ENCODE data around the gene UQCR11.

The UQCR11 gene

DNA sequence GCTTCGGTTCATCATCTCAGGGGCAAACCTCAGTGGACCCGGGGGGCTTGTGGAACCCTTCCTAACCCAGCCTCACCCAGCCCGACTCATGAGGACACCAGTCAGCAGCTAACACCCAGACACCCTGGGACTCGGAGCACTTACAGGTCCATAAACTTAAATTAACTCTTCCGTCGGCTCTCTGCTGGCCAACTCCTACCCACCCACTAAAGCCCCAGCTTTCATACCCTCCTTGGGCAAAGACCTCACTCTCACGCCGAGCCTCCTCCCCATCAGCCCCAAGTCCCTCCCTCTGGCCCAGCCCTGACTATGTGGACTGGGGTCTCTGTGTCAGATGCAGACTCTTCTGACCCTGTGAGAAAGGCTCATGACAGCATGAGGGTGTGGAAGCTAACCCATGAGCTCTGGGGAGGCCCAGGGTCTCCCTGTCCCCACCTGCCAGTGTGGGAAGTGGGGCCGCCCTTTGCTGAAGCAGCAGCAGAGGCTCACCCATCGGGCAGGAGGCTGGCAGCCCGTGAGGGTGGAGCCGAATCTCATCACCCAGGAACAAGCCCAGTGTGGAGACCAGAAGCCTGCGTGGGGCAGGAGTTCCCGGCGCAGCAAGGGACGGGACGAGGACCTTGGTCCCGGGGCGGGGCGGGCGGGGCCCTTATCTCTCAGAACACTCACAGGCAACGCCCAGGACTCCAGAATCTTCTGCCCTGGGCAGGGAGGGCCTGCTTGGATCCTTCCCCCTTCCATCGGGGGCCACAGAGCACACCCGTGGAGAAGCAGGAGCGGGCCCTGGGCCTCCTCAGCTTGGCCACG, 27.4 kb upstream of the UQCR11 start:
- no peak overlapping the region for H3K9ac ChIP-seq (ENCODE audit: low read length)
- H3K36me3 ChIP-seq (ENCODE audit: control insufficient read depth, insufficient read depth, low read length): peaks cover 71% of the 10 kb centered on the region
- no peaks in the 10 kb centered on the region for H3K4me1 ChIP-seq (ENCODE audit: control insufficient read depth, insufficient read depth, low read length)
- H3K4me3 ChIP-seq (ENCODE audit: low read depth, low read length): no peak overlapping the region
- no peak overlapping the region for H3K27ac ChIP-seq (ENCODE audit: low read depth, low read length)
- no peaks in the 10 kb centered on the region for H3K27me3 ChIP-seq (ENCODE audit: control insufficient read depth, insufficient read depth, low read length)
- no peaks in the 10 kb centered on the region; the same call in 1 of the 2 replicates for H3K9me3 ChIP-seq (ENCODE audit: control insufficient read depth, insufficient read depth, low read depth, low read length)

- no peak overlapping the region for H3K9ac ChIP-seq (ENCODE audit: low read length)
- H3K27me3 ChIP-seq (ENCODE audit: control insufficient read depth, insufficient read depth, low read length): no peaks in the 10 kb centered on the region
- H3K4me3 ChIP-seq (ENCODE audit: low read depth, low read length): no peak overlapping the region
- no peaks in the 10 kb centered on the region; the same call in 1 of the 2 replicates for H3K9me3 ChIP-seq (ENCODE audit: control insufficient read depth, insufficient read depth, low read depth, low read length)
- peaks cover 69% of the 10 kb centered on the region for H3K36me3 ChIP-seq (ENCODE audit: control insufficient read depth, insufficient read depth, low read length)
- H3K4me1 ChIP-seq (ENCODE audit: control insufficient read depth, insufficient read depth, low read length): no peaks in the 10 kb centered on the region
- no peak overlapping the region for H3K27ac ChIP-seq (ENCODE audit: low read depth, low read length)
Observed at GRCh38 chr19:1631557-1632100, 26.4 kb upstream of the UQCR11 start.

DNA sequence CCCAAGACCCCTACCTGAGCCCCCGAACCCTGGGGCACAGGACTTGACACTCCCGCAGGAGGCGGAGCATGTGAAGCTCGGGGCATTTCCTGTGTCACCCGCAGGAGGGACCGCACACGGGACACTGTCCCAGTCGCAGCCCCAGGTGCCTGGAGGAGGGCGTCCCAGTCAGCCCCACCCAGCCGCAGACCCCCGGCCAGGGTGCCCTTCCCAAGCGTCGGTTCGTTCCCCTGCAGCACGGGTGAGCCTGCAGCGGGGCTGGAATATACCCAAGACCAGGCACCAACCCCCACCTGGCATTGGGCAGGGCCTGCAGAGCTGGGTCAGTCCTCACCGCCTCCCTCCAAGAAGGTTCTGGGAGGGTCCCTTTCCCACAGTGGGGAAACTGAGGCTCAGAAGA, 25.5 kb upstream of the UQCR11 start:
- Histone ChIP-seq H3K27ac (ENCODE audit: low read depth, low read length) (no peak overlapping the region), H3K27me3 (ENCODE audit: control insufficient read depth, insufficient read depth, low read length) (no peaks in the 10 kb centered on the region), H3K4me3 (ENCODE audit: low read depth, low read length) (no peak overlapping the region), H3K36me3 (ENCODE audit: control insufficient read depth, insufficient read depth, low read length) (peaks cover 72% of the 10 kb centered on the region), H3K9ac (ENCODE audit: low read length) (no peak overlapping the region), H3K9me3 (ENCODE audit: control insufficient read depth, insufficient read depth, low read depth, low read length) (no peaks in the 10 kb centered on the region; the same call in 1 of the 2 replicates), H3K4me1 (ENCODE audit: control insufficient read depth, insufficient read depth, low read length) (no peaks in the 10 kb centered on the region)

DNA sequence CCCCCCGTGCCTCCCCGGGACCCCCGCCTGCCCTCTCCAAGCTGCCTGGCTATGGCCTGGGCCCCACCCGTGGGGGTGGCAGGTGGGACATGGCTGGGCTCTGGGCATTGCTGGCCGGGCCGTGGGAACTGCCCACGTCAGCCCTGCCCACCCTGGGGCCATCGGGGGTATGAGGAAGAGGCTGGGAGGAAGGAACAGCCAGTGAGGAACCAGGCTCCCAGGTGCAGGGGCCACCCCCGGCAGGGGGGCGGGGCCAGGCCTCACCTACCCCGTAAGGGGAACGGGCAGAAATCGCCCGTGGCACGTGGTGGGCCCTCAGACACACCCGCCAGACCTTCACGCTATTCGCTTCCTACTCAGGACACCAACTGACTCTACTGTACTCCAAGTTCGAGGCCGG, 24.8 kb upstream of the UQCR11 start:
- Histone ChIP-seq H3K9me3 (ENCODE audit: control insufficient read depth, insufficient read depth, low read depth, low read length) (no peaks in the 10 kb centered on the region), H3K4me3 (ENCODE audit: low read depth, low read length) (no peak overlapping the region), H3K27me3 (ENCODE audit: control insufficient read depth, insufficient read depth, low read length) (no peaks in the 10 kb centered on the region), H3K9ac (ENCODE audit: low read length) (no peak overlapping the region), H3K4me1 (ENCODE audit: control insufficient read depth, insufficient read depth, low read length) (no peaks in the 10 kb centered on the region), H3K27ac (ENCODE audit: low read depth, low read length) (no peak overlapping the region), H3K36me3 (ENCODE audit: control insufficient read depth, insufficient read depth, low read length) (peaks cover 72% of the 10 kb centered on the region)

- H3K9me3 ChIP-seq (ENCODE audit: control insufficient read depth, insufficient read depth, low read depth, low read length): no peaks in the 10 kb centered on the region
- no peak overlapping the region for H3K4me3 ChIP-seq (ENCODE audit: low read depth, low read length)
- H3K36me3 ChIP-seq (ENCODE audit: control insufficient read depth, insufficient read depth, low read length): peaks cover 71% of the 10 kb centered on the region
- no peak overlapping the region for H3K27ac ChIP-seq (ENCODE audit: low read depth, low read length)
- H3K27me3 ChIP-seq (ENCODE audit: control insufficient read depth, insufficient read depth, low read length): no peaks in the 10 kb centered on the region
- no peak overlapping the region for H3K9ac ChIP-seq (ENCODE audit: low read length)
- no peaks in the 10 kb centered on the region for H3K4me1 ChIP-seq (ENCODE audit: control insufficient read depth, insufficient read depth, low read length)
Observed at GRCh38 chr19:1629256-1629808, 24.1 kb upstream of the UQCR11 start.

DNA sequence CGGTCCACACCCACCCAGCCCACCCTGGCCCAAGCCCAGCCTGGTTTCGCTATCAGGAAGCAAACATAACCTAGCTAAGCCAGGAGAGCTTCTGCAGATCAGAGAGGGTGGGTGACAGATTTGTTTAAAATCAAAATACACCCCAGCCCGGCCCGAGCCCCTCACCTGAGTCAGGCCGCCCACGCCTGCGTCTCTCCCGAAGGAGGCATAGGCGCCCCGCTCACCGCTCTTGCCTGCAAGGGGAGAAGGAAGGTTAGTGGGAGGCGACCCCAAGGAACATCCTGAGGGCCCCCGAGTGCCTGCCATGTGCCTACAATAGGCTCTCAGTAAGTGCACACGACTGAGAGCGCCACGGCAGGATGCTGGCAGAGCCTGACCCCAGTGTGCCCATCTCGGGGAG, 21.9 kb upstream of the UQCR11 start:
- Histone ChIP-seq H3K9ac (ENCODE audit: low read length) (no peak overlapping the region), H3K27ac (ENCODE audit: low read depth, low read length) (no peak overlapping the region), H3K4me1 (ENCODE audit: control insufficient read depth, insufficient read depth, low read length) (no peaks in the 10 kb centered on the region), H3K9me3 (ENCODE audit: control insufficient read depth, insufficient read depth, low read depth, low read length) (no peaks in the 10 kb centered on the region), H3K27me3 (ENCODE audit: control insufficient read depth, insufficient read depth, low read length) (no peaks in the 10 kb centered on the region), H3K4me3 (ENCODE audit: low read depth, low read length) (no peak overlapping the region), H3K36me3 (ENCODE audit: control insufficient read depth, insufficient read depth, low read length) (peaks cover 74% of the 10 kb centered on the region)

DNA sequence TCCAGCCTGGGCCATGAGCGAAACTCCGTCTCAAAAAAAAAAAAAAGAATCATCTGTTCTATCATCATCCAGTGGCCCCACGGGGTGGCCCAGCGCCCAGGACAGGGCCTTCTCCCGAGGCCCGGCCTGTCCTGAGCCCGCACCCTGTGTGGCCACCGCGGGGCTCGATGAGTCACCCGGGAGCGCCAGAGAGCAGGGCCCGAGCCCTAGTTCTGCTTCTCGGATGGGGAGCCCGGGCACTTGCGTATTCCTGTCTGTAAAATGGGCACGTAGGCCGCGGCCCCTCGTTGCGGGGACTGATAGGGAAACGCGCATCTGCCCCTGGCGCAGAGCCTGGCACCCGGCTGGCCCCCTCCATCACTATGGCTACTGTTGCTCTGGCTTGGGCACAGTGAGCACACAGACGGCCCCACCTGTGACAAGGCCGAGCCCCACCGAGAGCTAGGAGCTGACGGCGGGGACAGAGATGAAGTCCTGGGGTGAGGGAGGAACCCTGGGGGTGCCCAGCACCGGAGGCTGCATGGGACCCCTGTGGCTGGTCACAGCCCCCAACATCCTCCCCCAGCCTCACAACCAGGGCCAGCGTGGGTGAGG, 21.3 kb upstream of the UQCR11 start:
- no peak overlapping the region for H3K27ac ChIP-seq (ENCODE audit: low read depth, low read length)
- no peak overlapping the region for H3K9ac ChIP-seq (ENCODE audit: low read length)
- no peaks in the 10 kb centered on the region for H3K9me3 ChIP-seq (ENCODE audit: control insufficient read depth, insufficient read depth, low read depth, low read length)
- H3K36me3 ChIP-seq (ENCODE audit: control insufficient read depth, insufficient read depth, low read length): peaks cover 73% of the 10 kb centered on the region
- no peak overlapping the region for H3K4me3 ChIP-seq (ENCODE audit: low read depth, low read length)
- no peaks in the 10 kb centered on the region for H3K27me3 ChIP-seq (ENCODE audit: control insufficient read depth, insufficient read depth, low read length)
- H3K4me1 ChIP-seq (ENCODE audit: control insufficient read depth, insufficient read depth, low read length): no peaks in the 10 kb centered on the region

DNA sequence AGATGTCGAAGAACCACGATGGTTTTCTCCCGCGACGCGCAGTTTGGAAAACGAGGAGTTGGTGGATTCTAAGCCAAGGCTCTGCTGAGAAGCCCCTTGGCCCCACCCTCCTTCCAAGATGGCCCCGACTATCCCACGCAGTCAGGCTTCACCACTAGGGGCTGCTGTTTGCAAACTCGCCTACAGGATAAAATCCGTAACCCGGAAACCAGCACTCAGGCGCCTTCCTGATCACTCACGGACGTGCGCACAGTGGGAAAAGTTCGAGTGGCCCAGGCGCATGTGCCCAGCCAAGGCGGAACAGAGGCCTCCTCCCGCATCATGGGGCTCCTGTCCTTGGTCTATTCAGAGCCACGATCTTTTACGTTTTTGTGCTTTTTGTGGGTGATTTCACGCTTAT, 19.2 kb upstream of the UQCR11 start:
- Histone ChIP-seq H3K4me3 (ENCODE audit: low read depth, low read length) (no peak overlapping the region), H3K4me1 (ENCODE audit: control insufficient read depth, insufficient read depth, low read length) (no peaks in the 10 kb centered on the region), H3K9me3 (ENCODE audit: control insufficient read depth, insufficient read depth, low read depth, low read length) (no peaks in the 10 kb centered on the region), H3K27ac (ENCODE audit: low read depth, low read length) (no peak overlapping the region), H3K36me3 (ENCODE audit: control insufficient read depth, insufficient read depth, low read length) (peaks cover 75% of the 10 kb centered on the region), H3K27me3 (ENCODE audit: control insufficient read depth, insufficient read depth, low read length) (no peaks in the 10 kb centered on the region), H3K9ac (ENCODE audit: low read length) (no peak overlapping the region)

GRCh38 chr19:1622541-1622940, 17.3 kb upstream of the UQCR11 start:
- H3K27me3 ChIP-seq (ENCODE audit: control insufficient read depth, insufficient read depth, low read length): no peaks in the 10 kb centered on the region
- no peaks in the 10 kb centered on the region for H3K9me3 ChIP-seq (ENCODE audit: control insufficient read depth, insufficient read depth, low read depth, low read length)
- no peak overlapping the region for H3K4me3 ChIP-seq (ENCODE audit: low read depth, low read length)
- H3K36me3 ChIP-seq (ENCODE audit: control insufficient read depth, insufficient read depth, low read length): peaks cover 90% of the 10 kb centered on the region
- H3K4me1 ChIP-seq (ENCODE audit: control insufficient read depth, insufficient read depth, low read length): no peaks in the 10 kb centered on the region
- no peak overlapping the region for H3K27ac ChIP-seq (ENCODE audit: low read depth, low read length)
- H3K9ac ChIP-seq (ENCODE audit: low read length): no peak overlapping the region

DNA sequence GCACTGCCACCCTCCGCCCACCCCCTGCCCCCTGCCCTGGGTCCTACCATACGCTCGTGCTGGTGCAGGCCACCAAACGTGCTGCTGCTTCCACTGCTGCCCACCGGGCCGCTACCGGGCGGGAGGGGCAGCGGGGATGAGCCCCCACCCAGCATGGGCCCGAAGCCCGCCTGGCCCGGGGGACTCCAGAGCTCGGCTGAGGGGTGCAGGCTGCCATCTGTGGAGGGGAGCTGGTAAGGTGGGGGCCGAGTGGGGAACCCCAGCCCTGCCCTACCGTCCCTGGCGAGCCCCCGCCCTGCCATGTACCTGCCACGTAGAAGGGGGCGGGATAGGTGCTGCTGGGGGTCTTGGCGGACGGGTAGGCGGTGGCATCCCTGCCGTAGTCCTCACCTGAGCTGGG, 16.7 kb upstream of the UQCR11 start:
- H3K27me3 ChIP-seq (ENCODE audit: control insufficient read depth, insufficient read depth, low read length): no peaks in the 10 kb centered on the region
- H3K4me1 ChIP-seq (ENCODE audit: control insufficient read depth, insufficient read depth, low read length): no peaks in the 10 kb centered on the region
- no peak overlapping the region for H3K27ac ChIP-seq (ENCODE audit: low read depth, low read length)
- no peak overlapping the region for H3K4me3 ChIP-seq (ENCODE audit: low read depth, low read length)
- no peaks in the 10 kb centered on the region for H3K9me3 ChIP-seq (ENCODE audit: control insufficient read depth, insufficient read depth, low read depth, low read length)
- peaks cover 91% of the 10 kb centered on the region for H3K36me3 ChIP-seq (ENCODE audit: control insufficient read depth, insufficient read depth, low read length)
- H3K9ac ChIP-seq (ENCODE audit: low read length): no peak overlapping the region

DNA sequence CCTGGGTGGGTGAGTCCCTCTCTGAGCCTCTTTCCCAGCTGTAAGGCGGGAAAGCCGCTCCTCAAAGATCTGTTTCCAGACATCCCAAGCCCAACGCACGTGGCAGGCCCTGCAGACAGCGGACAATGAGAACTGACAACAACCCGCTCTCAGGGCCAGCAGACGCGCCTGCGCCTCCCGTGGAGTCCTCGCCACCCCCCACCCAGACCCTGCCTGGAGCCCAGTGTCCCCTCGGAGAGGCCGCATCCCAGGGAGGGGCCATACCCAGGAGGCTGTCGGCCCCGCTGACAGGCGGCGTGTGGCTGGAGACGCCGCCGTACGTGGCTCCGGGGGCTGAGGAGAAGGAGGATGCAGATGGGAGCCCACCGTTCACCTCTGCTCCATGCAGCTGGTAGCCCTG, 16.3 kb upstream of the UQCR11 start:
- H3K4me3 ChIP-seq (ENCODE audit: low read depth, low read length): no peak overlapping the region
- no peaks in the 10 kb centered on the region for H3K9me3 ChIP-seq (ENCODE audit: control insufficient read depth, insufficient read depth, low read depth, low read length)
- H3K36me3 ChIP-seq (ENCODE audit: control insufficient read depth, insufficient read depth, low read length): peaks cover 91% of the 10 kb centered on the region
- H3K27me3 ChIP-seq (ENCODE audit: control insufficient read depth, insufficient read depth, low read length): no peaks in the 10 kb centered on the region
- H3K27ac ChIP-seq (ENCODE audit: low read depth, low read length): no peak overlapping the region
- no peaks in the 10 kb centered on the region for H3K4me1 ChIP-seq (ENCODE audit: control insufficient read depth, insufficient read depth, low read length)
- H3K9ac ChIP-seq (ENCODE audit: low read length): no peak overlapping the region
